Skin epidermis (tissue), 12 donors: Measurements from ENCODE around the gene MFSD11.
"Not testable (repeated sequence)": the region's sequence is repeated elsewhere in the genome, so short reads cannot be mapped to it uniquely, and the experiment has no call there.

Experiments
- H3K27ac ChIP-seq, 21 experiments: fragments of 200-600 bp; sonication (generic) in 11 of 21; one replicate each; pipeline ENCODE4 v1.5.0; 2020; ENCODE audit warnings: mild to moderate bottlenecking in 3 of 21, inconsistent platforms in 2 of 21, moderate library complexity in 2 of 21
- H3K4me3 ChIP-seq, 7 experiments: fragments of 200-600 bp; sonication (generic) in 2 of 7; one replicate each; pipeline ENCODE4 v1.5.0; 2020; ENCODE audit warnings: inconsistent platforms in 2 of 7, mild to moderate bottlenecking in 2 of 7, moderate library complexity in 1 of 7

MFSD11 gene

GRCh38 chr17:76706817-76707216 is 31.1 kb upstream of the MFSD11 start:
- no peak overlapping the region for H3K4me3 ChIP-seq
- H3K27ac ChIP-seq = no peak overlapping the region

GRCh38 chr17:76707985-76708807 is 29.7 kb upstream of the MFSD11 start:
- Histone ChIP-seq H3K4me3 (no peak overlapping the region), H3K27ac (peak overlapping the region in 11 of 21 experiments; percentile 38 to 95 (median 57))

GRCh38 chr17:76709077-76709950 is 28.6 kb upstream of the MFSD11 start:
- peak overlapping the region in 20 of 21 experiments; percentile 38 to 95 (median 80) for H3K27ac ChIP-seq
- peak overlapping the region; percentile 52 to 65 (median 57) for H3K4me3 ChIP-seq

- peak overlapping the region; percentile 52 to 65 (median 57) for H3K4me3 ChIP-seq
- peak overlapping the region in 20 of 21 experiments; percentile 65 to 95 (median 80) for H3K27ac ChIP-seq
Measured at GRCh38 chr17:76709951-76710862, 27.7 kb upstream of the MFSD11 start.

- H3K4me3 ChIP-seq = peak within 1 kb of the TSS; percentile 52 to 65 (median 57)
- peak within 1 kb of the TSS in 20 of 21 experiments; percentile 65 to 95 (median 80) for H3K27ac ChIP-seq
Measured at GRCh38 chr17:76710863-76711611, 26.9 kb upstream of the MFSD11 start, which contains the start of gene MXRA7. Gene MXRA7, minus strand, starts transcription at chr17:76710965. Its CDS starts 19 bp downstream, at chr17:76710946.

- H3K4me3 ChIP-seq, H3K27ac ChIP-seq: not testable (repeated sequence)
Measured at GRCh38 chr17:76712321-76712720, 25.6 kb upstream of the MFSD11 start.

GRCh38 chr17:76713765-76714164 is 24.2 kb upstream of the MFSD11 start:
- Histone ChIP-seq H3K27ac (no peak overlapping the region), H3K4me3 (no peak overlapping the region)

GRCh38 chr17:76714336-76714735 is 23.6 kb upstream of the MFSD11 start:
- peak overlapping the region in 4 of 21 experiments; percentile 6 to 70 (median 17) for H3K27ac ChIP-seq
- H3K4me3 ChIP-seq = no peak overlapping the region

GRCh38 chr17:76714822-76715495 is 23.0 kb upstream of the MFSD11 start:
- Histone ChIP-seq H3K27ac (peak overlapping the region in 15 of 21 experiments; percentile 19 to 81 (median 48)), H3K4me3 (no peak overlapping the region)

- no peak overlapping the region for H3K4me3 ChIP-seq
- peak overlapping the region in 17 of 21 experiments; percentile 8 to 81 (median 48) for H3K27ac ChIP-seq
Measured at GRCh38 chr17:76715496-76715830, 22.5 kb upstream of the MFSD11 start.

GRCh38 chr17:76716146-76716838 is 21.6 kb upstream of the MFSD11 start:
- H3K27ac ChIP-seq = peak overlapping the region in 18 of 21 experiments; percentile 1 to 84 (median 60)
- H3K4me3 ChIP-seq = no peak overlapping the region

GRCh38 chr17:76716839-76717215 is 21.1 kb upstream of the MFSD11 start:
- Histone ChIP-seq H3K27ac (peak overlapping the region in 17 of 21 experiments; percentile 2 to 84 (median 62)), H3K4me3 (no peak overlapping the region)

- no peak overlapping the region for H3K4me3 ChIP-seq
- no peak overlapping the region for H3K27ac ChIP-seq
Measured at GRCh38 chr17:76718516-76718915, 19.4 kb upstream of the MFSD11 start.

- Histone ChIP-seq H3K4me3 (no peak overlapping the region), H3K27ac (no peak overlapping the region)
Measured at GRCh38 chr17:76720211-76720610, 17.7 kb upstream of the MFSD11 start.

- H3K27ac ChIP-seq = peak overlapping the region in 1 of 21 experiments; percentile 37
- no peak overlapping the region for H3K4me3 ChIP-seq
Measured at GRCh38 chr17:76720941-76721340, 17.0 kb upstream of the MFSD11 start.

- Histone ChIP-seq H3K27ac (no peak overlapping the region), H3K4me3 (no peak overlapping the region)
Measured at GRCh38 chr17:76721463-76721862, 16.5 kb upstream of the MFSD11 start.

- Histone ChIP-seq H3K4me3 (no peak overlapping the region), H3K27ac (no peak overlapping the region)
Measured at GRCh38 chr17:76722279-76722678, 15.6 kb upstream of the MFSD11 start.

GRCh38 chr17:76722977-76723376 is 14.9 kb upstream of the MFSD11 start:
- H3K27ac ChIP-seq, H3K4me3 ChIP-seq: not testable (repeated sequence)
